Caco-2 (cell line): ENCODE measurements around the gene PRKAR2A. TPM values are rescaled to one million over a fixed set of nuclear protein-coding genes. Genes with fewer than 3 reads are reported as not detected.

Experiments used
- BruUV-seq: library from RNA; stranded (reverse); fragments of 400-500 nt; replicated peaks from 2 replicates; lab custom pipeline; 2021; lab: Mats Ljungman, UMichigan
- CTCF ChIA-PET: fragments of 300-600 bp; sonication (Branson Sonifier 250); formaldehyde crosslinking; loops from one replicate; lab custom pipeline; 2022; ENCODE audit warnings: antibody characterized with exemption; lab: Charles Lee
- POLR2A ChIA-PET: fragments of 300-600 bp; sonication (Branson Sonifier 250); formaldehyde crosslinking; loops from one replicate; lab custom pipeline; 2022; ENCODE audit warnings: antibody characterized with exemption; lab: Charles Lee
- DNase-seq, 2 experiments: peaks; one replicate each; pipeline versions ENCODE4 v3.0.0 to v3.0.0-alpha.2; 2020 to 2022
- H3K27me3 ChIP-seq: replicated peaks from 2 replicates; pipeline ENCODE4 v1.6.0; 2011; ENCODE audit warnings: low read length; ENCODE audit not compliant: control insufficient read depth, insufficient read depth
- H3K36me3 ChIP-seq: 2 replicates; pipeline ENCODE4 v1.5.1; 2011; ENCODE audit warnings: low read length; ENCODE audit not compliant: control insufficient read depth, insufficient read depth
- H3K4me1 ChIP-seq: fragments of 250-450 bp; sonication (Bioruptor Pico); 2 replicates; pipeline ENCODE4 v1.5.1; 2020; ENCODE audit warnings: mild to moderate bottlenecking
- H3K4me3 ChIP-seq: 2 replicates; pipeline ENCODE4 v1.5.1; 2011; ENCODE audit warnings: low read depth, mild to moderate bottlenecking, control low read depth, low read length
- H3K9me3 ChIP-seq: fragments of 250-450 bp; sonication (Bioruptor Pico); 2 replicates; pipeline ENCODE4 v1.5.1; 2020; ENCODE audit warnings: mild to moderate bottlenecking, moderate library complexity
- H3K27ac Mint-ChIP-seq: one replicate; pipeline ENCODE4 v1.8.0; 2022; ENCODE audit warnings: mixed read lengths; ENCODE audit not compliant: unreplicated experiment
- H3K27me3 Mint-ChIP-seq: one replicate; pipeline ENCODE4 v1.8.0; 2022; ENCODE audit warnings: mixed read lengths; ENCODE audit not compliant: insufficient read depth, unreplicated experiment
- H3K36me3 Mint-ChIP-seq: one replicate; pipeline ENCODE4 v1.8.0; 2022; ENCODE audit warnings: mild to moderate bottlenecking, mixed read lengths; ENCODE audit not compliant: insufficient read depth, unreplicated experiment
- H3K4me1 Mint-ChIP-seq: one replicate; pipeline ENCODE4 v1.8.0; 2022; ENCODE audit warnings: low read depth, mixed read lengths; ENCODE audit not compliant: unreplicated experiment
- H3K4me3 Mint-ChIP-seq: one replicate; pipeline ENCODE4 v1.8.0; 2022; ENCODE audit warnings: mild to moderate bottlenecking, moderate library complexity, mixed read lengths; ENCODE audit not compliant: unreplicated experiment
- H3K9me3 Mint-ChIP-seq: one replicate; pipeline ENCODE4 v1.8.0; 2022; ENCODE audit warnings: mixed read lengths; ENCODE audit not compliant: unreplicated experiment
- CTCF ChIP-seq, 2 experiments: fragments of 200-600 bp in 1 of 2; IDR thresholded peaks; 1 replicate in 1 of 2; 2 replicates in 1 of 2; pipeline versions ENCODE4 v1.5.1 to v1.8.0; 2011 to 2022; ENCODE audit warnings: antibody characterized with exemption in 1 of 2, control low read depth in 1 of 2, inconsistent platforms in 1 of 2, low read depth in 1 of 2, low read length in 1 of 2, mild to moderate bottlenecking in 1 of 2, moderate library complexity in 1 of 2; ENCODE audit not compliant: insufficient read depth in 1 of 2, severe bottlenecking in 1 of 2, unreplicated experiment in 1 of 2
- intact Hi-C: fragments of 100-400 bp; cut with micrococcal nuclease; formaldehyde crosslinking; loops from one replicate; pipeline ENCODE4 v1.10.0; 2022; ENCODE audit not compliant: unreplicated experiment
- total RNA-seq: library from RNA; stranded (reverse); gene quantifications from 2 replicates; pipeline ENCODE4 v1.2.3, GENCODE V29; 2022

PRKAR2A gene
- total RNA-seq, 1 experiment from 2014 or later, result 56.3 TPM

- no peaks in the 10 kb centered on the region; the same call in none of the 2 replicates for H3K36me3 ChIP-seq
- no peaks in the 10 kb centered on the region for H3K27me3 Mint-ChIP-seq
- H3K27ac Mint-ChIP-seq, result no peak overlapping the region
- TF ChIP-seq CTCF (IDR thresholded peaks at IDR 0.05; ENCODE audit: insufficient read depth in 1 of 2, low read depth in 1 of 2, low read length in 1 of 2, severe bottlenecking in 1 of 2, unreplicated experiment in 1 of 2), result no peak
- no peak overlapping the region for H3K4me3 ChIP-seq
- H3K4me1 Mint-ChIP-seq, result no peaks in the 10 kb centered on the region
- DNase-seq, result no peak
- peaks cover 20% of the 10 kb centered on the region for H3K36me3 Mint-ChIP-seq
- no TSS peak for BruUV-seq
- H3K4me1 ChIP-seq, result no peaks in the 10 kb centered on the region
- no peaks in the 10 kb centered on the region for H3K27me3 ChIP-seq
- ChIA-PET POLR2A (no interaction called here), CTCF (no interaction called here)
- no peak overlapping the region for H3K4me3 Mint-ChIP-seq
- intact Hi-C loops, result no loop called here
- no peaks in the 10 kb centered on the region for H3K9me3 ChIP-seq
- H3K9me3 Mint-ChIP-seq, result no peaks in the 10 kb centered on the region
These were observed 98.9 kb downstream of the PRKAR2A start for GRCh38 chr3:48748754-48749153.

GRCh38 chr3:48747706-48748105, 100.0 kb downstream of the PRKAR2A start:
- Mint-ChIP-seq H3K27me3 (no peaks in the 10 kb centered on the region), H3K9me3 (no peaks in the 10 kb centered on the region), H3K27ac (no peak overlapping the region), H3K4me1 (no peaks in the 10 kb centered on the region), H3K4me3 (no peak overlapping the region), H3K36me3 (peaks cover 25% of the 10 kb centered on the region)
- Histone ChIP-seq H3K4me1 (no peaks in the 10 kb centered on the region), H3K9me3 (no peaks in the 10 kb centered on the region), H3K27me3 (no peaks in the 10 kb centered on the region), H3K36me3 (no peaks in the 10 kb centered on the region; the same call in none of the 2 replicates), H3K4me3 (no peak overlapping the region)
- BruUV-seq, result TSS peak; percentile 22
- DNase-seq, result no peak
- POLR2A ChIA-PET, result interaction anchor here (0.6 kb wide), 1 partner anchor 150 kb away, joined by 3 read pairs; no protein-coding TSS in a partner anchor
- CTCF ChIA-PET, result interaction anchor here (0.8 kb wide), 1 partner anchor 18 kb away, joined by 3 read pairs; no protein-coding TSS in a partner anchor
- intact Hi-C loops, result no loop called here
- TF ChIP-seq CTCF (IDR thresholded peaks at IDR 0.05; ENCODE audit: insufficient read depth in 1 of 2, low read depth in 1 of 2, low read length in 1 of 2, severe bottlenecking in 1 of 2, unreplicated experiment in 1 of 2), result no peak

- peaks cover 25% of the 10 kb centered on the region for H3K36me3 Mint-ChIP-seq
- Histone ChIP-seq H3K9me3 (no peaks in the 10 kb centered on the region), H3K4me3 (no peak overlapping the region), H3K27me3 (no peaks in the 10 kb centered on the region), H3K4me1 (no peaks in the 10 kb centered on the region), H3K36me3 (no peaks in the 10 kb centered on the region; the same call in none of the 2 replicates)
- ChIA-PET CTCF (interaction anchor here (0.5 to 0.8 kb wide), 2 partner anchors 7 to 19 kb away, joined by 3 read pairs; no protein-coding TSS in a partner anchor), POLR2A (no interaction called here)
- no peak overlapping the region for H3K4me3 Mint-ChIP-seq
- BruUV-seq, result no TSS peak
- no peak for TF ChIP-seq CTCF (IDR thresholded peaks at IDR 0.05; ENCODE audit: insufficient read depth in 1 of 2, low read depth in 1 of 2, low read length in 1 of 2, severe bottlenecking in 1 of 2, unreplicated experiment in 1 of 2)
- no peaks in the 10 kb centered on the region for H3K27me3 Mint-ChIP-seq
- no peak for DNase-seq
- no peaks in the 10 kb centered on the region for H3K4me1 Mint-ChIP-seq
- no peaks in the 10 kb centered on the region for H3K9me3 Mint-ChIP-seq
- intact Hi-C loops, result no loop called here
- no peak overlapping the region for H3K27ac Mint-ChIP-seq
These were observed 100.6 kb downstream of the PRKAR2A start for GRCh38 chr3:48747015-48747615.
